ENCODE results near the gene CYBA.
"Not testable (repeated sequence)": the region's sequence is repeated elsewhere in the genome, so short reads cannot be mapped to it uniquely, and the experiment has no call there.

The CYBA gene

GRCh38 chr16:88613911-88614817 lies 36.7 kb downstream of the CYBA start:
- DNase-seq (ENCODE audit: extremely low read depth, low read depth) = no peak
- TF ChIP-seq, protein P1, sequence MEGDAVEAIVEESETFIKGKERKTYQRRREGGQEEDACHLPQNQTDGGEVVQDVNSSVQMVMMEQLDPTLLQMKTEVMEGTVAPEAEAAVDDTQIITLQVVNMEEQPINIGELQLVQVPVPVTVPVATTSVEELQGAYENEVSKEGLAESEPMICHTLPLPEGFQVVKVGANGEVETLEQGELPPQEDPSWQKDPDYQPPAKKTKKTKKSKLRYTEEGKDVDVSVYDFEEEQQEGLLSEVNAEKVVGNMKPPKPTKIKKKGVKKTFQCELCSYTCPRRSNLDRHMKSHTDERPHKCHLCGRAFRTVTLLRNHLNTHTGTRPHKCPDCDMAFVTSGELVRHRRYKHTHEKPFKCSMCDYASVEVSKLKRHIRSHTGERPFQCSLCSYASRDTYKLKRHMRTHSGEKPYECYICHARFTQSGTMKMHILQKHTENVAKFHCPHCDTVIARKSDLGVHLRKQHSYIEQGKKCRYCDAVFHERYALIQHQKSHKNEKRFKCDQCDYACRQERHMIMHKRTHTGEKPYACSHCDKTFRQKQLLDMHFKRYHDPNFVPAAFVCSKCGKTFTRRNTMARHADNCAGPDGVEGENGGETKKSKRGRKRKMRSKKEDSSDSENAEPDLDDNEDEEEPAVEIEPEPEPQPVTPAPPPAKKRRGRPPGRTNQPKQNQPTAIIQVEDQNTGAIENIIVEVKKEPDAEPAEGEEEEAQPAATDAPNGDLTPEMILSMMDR (IDR thresholded peaks at IDR 0.05; ENCODE audit: low read depth, low read length) = no peak

- TF ChIP-seq, protein P1 (IDR thresholded peaks at IDR 0.05; ENCODE audit: low read depth, low read length) = no peak
- DNase-seq (ENCODE audit: extremely low read depth, low read depth) = no peak
Observed at GRCh38 chr16:88613293-88613692, 37.6 kb downstream of the CYBA start.

DNA sequence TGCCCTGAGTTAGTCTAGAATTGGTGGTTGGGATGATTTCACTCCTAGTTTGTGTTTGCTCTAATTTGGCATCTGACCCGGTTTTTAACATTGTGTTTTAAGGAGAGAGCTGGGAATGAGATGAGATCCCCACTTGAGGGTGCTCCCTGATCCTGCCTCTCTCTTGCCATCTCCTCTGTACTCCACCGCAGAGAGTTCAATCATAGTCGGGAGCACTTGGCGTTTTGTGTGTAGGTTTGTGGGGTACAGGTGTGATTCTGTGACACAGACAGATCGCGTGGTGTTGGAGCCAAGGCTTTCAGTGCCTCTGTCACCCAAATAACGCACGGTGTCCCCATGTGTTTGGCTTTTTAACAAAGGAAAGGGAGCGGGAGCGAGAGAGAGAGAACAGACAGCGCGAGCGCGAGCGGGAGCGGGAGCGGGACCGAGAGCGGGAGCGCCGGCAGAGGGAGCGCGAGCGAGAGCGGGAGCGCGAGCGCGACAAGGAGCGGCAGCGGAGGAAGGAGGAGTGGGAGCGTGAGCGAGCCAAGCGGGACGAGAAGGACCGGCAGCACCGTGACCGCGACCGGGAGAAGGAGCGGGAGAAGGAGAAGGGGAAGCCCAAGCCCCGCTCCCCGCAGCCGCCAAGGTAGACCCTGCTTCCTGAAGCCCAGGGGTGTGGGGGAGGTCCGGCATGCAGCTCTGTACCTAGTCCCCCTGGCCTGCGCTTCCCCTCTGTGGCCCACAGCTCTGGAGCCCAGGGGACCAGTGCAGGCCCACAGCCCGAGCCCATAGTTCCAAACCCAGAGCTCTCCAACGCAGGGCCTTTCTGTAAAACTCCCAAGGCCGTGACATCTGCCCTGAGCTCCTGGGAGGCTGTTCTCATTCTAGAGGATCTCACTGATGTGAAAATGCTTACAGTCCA lies 39.7 kb downstream of the CYBA start:
- DNase-seq (ENCODE audit: extremely low read depth, low read depth) = no peak
- TF ChIP-seq, protein P1 (IDR thresholded peaks at IDR 0.05; ENCODE audit: low read depth, low read length) = no peak

DNA sequence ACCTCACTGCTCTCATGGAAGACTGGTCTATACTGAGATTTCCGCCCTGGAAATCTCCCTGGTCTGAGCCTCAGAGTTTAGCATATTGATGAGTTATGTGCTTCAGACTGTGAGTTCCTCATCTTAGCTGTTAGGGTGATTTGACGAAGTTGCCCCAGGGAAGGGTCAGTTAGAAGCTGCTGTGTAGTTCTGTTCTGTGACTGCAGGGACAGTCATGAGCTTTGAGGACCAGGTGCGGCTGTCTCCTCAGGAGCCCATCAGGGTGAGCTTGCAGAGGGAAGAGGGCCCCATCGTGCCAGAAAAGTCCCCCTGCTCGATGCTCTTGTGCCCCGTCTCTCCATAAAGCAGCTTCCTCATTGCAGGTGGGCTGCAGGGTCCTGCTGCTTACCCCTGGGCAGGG lies 40.8 kb downstream of the CYBA start:
- TF ChIP-seq, protein P1 (IDR thresholded peaks at IDR 0.05; ENCODE audit: low read depth, low read length) = no peak

GRCh38 chr16:88609426-88609825 lies 41.4 kb downstream of the CYBA start:
- DNase-seq (ENCODE audit: extremely low read depth, low read depth) = not testable (repeated sequence)

More for the DNA sequence above, 40.8 kb downstream of the CYBA start:
- no peak for DNase-seq (ENCODE audit: extremely low read depth, low read depth)

DNA sequence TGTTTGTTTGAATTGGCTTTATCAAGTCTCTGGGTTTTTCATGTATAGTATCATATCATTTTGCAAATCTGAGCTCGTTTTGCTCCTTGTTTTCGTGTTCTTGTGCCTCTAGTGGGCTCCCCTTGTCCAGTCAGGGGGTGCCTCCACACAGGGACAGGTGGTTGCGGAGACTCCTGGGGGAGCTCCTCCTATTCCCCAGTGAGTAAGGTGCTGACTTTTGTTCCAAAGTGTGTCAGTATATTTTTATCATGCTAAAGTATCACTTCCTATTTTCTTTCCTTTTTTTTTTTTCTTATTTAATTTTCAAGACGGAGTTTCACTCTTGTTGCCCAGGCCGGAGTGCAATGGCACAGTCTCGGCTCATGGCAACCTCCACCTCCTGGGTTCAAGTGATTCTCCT lies 42.8 kb downstream of the CYBA start:
- DNase-seq (ENCODE audit: extremely low read depth, low read depth) = no peak
- TF ChIP-seq, protein P1 (IDR thresholded peaks at IDR 0.05; ENCODE audit: low read depth, low read length) = no peak

DNA sequence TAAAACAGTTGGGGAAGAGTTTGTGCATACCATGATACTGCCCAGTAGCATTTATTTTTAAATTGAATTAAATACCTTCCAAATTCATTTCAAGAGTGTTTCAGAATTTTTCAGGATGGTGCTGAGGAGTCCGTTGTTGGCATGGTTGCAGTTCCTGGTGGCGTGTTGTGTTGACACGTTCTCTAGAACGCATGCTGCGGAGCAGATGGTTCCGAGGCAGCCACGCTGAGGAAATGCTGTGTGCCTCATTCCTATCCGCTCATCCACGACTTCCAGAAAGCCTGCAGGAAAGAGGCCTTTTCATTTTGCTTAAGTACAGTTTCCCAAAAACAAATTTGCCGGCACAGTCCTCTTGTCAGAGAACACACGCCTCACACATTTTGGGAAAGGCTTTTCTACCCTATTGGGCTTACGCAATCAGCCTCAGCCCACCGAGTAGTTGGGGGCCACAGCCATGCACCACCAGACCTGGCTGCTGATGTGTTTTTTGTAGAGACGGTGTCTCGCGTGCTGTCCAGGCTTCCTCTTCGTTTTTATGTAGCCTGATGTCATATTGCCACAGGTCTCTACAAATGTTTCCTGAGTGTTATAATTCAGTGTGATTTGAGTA lies 44.6 kb downstream of the CYBA start:
- TF ChIP-seq, protein P1 (IDR thresholded peaks at IDR 0.05; ENCODE audit: low read depth, low read length) = no peak
- no peak for DNase-seq (ENCODE audit: extremely low read depth, low read depth)

All from AG09319 (cell line).